Measurements from ENCODE around the gene ADTRP. TPM values are rescaled to one million over a fixed set of nuclear protein-coding genes. Genes with fewer than 3 reads are reported as not detected.

The ADTRP gene
- total RNA-seq, 1 experiment from 2014 or later, result 0.50 TPM

GRCh38 chr6:11821781-11822180 lies 43.2 kb upstream of the ADTRP start:
- TF ChIP-seq RORB (CRISPR knock-in tag; IDR thresholded peaks at IDR 0.05) (no peak), CBFB (CRISPR knock-in tag; IDR thresholded peaks at IDR 0.05; ENCODE audit: low read depth) (no peak), ZNF532 (CRISPR knock-in tag; IDR thresholded peaks at IDR 0.05; ENCODE audit: borderline replicate concordance) (no peak), USF2 (CRISPR knock-in tag; IDR thresholded peaks at IDR 0.05) (no peak)
- no peak for ATAC-seq
- no peak for DNase-seq (ENCODE audit: low spot score)
- Mint-ChIP-seq H3K27ac (no peak overlapping the region), H3K4me3 (no peak overlapping the region), H3K27me3 (ENCODE audit: low read depth) (no peaks in the 10 kb centered on the region; the same call in none of the 2 replicates), H3K9me3 (peaks cover 10% of the 10 kb centered on the region), H3K4me1 (no peaks in the 10 kb centered on the region), H3K36me3 (peaks cover 4% of the 10 kb centered on the region; the same call in 1 of the 2 replicates)
- ChIA-PET CTCF (no interaction called here), POLR2A (no interaction called here)

- ChIA-PET POLR2A (no interaction called here), CTCF (no interaction called here)
- Mint-ChIP-seq H3K36me3 (peaks cover 4% of the 10 kb centered on the region; the same call in 1 of the 2 replicates), H3K27ac (no peak overlapping the region), H3K4me3 (no peak overlapping the region), H3K9me3 (peaks cover 10% of the 10 kb centered on the region), H3K4me1 (peaks cover 3% of the 10 kb centered on the region; the same call in 1 of the 2 replicates), H3K27me3 (ENCODE audit: low read depth) (no peaks in the 10 kb centered on the region; the same call in none of the 2 replicates)
- TF ChIP-seq CDX4 (CRISPR knock-in tag; IDR thresholded peaks at IDR 0.05; ENCODE audit: borderline replicate concordance), result no peak
- no peak for TF ChIP-seq EMX1 (CRISPR knock-in tag; IDR thresholded peaks at IDR 0.05)
- no peak for TF ChIP-seq STAT6 (CRISPR knock-in tag; conservative IDR thresholded peaks at IDR 0.05; ENCODE audit: low read depth)
- ATAC-seq, result no peak
- no peak for DNase-seq (ENCODE audit: low spot score)
Observed at GRCh38 chr6:11820821-11821220, 42.2 kb upstream of the ADTRP start.

- H3K4me3 Mint-ChIP-seq, result no peak overlapping the region
- ChIA-PET POLR2A (interaction anchor here (0.6 kb wide), 1 partner anchor 443 kb away, joined by 3 read pairs; no protein-coding TSS in a partner anchor), CTCF (no interaction called here)
- no peak for DNase-seq (ENCODE audit: low spot score)
- H3K27me3 Mint-ChIP-seq (ENCODE audit: low read depth), result no peaks in the 10 kb centered on the region; the same call in none of the 2 replicates
- H3K36me3 Mint-ChIP-seq, result peaks cover 4% of the 10 kb centered on the region; the same call in 1 of the 2 replicates
- no peak overlapping the region for H3K27ac Mint-ChIP-seq
- peaks cover 11% of the 10 kb centered on the region for H3K9me3 Mint-ChIP-seq
- peaks cover 4% of the 10 kb centered on the region; the same call in 1 of the 2 replicates for H3K4me1 Mint-ChIP-seq
- ATAC-seq, result no peak
- TF ChIP-seq HMGXB4 (CRISPR knock-in tag; IDR thresholded peaks at IDR 0.05) (no peak), ZNF138 (CRISPR knock-in tag; conservative IDR thresholded peaks at IDR 0.05) (no peak), TEAD1 (CRISPR knock-in tag; IDR thresholded peaks at IDR 0.05) (no peak), SOX15 (CRISPR knock-in tag; IDR thresholded peaks at IDR 0.05) (no peak), SMAD4 (CRISPR knock-in tag; IDR thresholded peaks at IDR 0.05) (no peak), IRF2 (CRISPR knock-in tag; IDR thresholded peaks at IDR 0.05; ENCODE audit: borderline replicate concordance, low read depth) (no peak), OVOL2 (CRISPR knock-in tag; IDR thresholded peaks at IDR 0.05; ENCODE audit: borderline replicate concordance) (no peak), ZNF232 (CRISPR knock-in tag; IDR thresholded peaks at IDR 0.05) (no peak), ERG (CRISPR knock-in tag; IDR thresholded peaks at IDR 0.05) (no peak), ZNF671 (CRISPR knock-in tag; IDR thresholded peaks at IDR 0.05) (no peak), ZNF416 (CRISPR knock-in tag; IDR thresholded peaks at IDR 0.05) (no peak), NR2C2 (CRISPR knock-in tag; IDR thresholded peaks at IDR 0.05) (no peak), RORB (CRISPR knock-in tag; IDR thresholded peaks at IDR 0.05) (no peak), E2F4 (CRISPR knock-in tag; IDR thresholded peaks at IDR 0.05; ENCODE audit: borderline replicate concordance, low read depth) (no peak)
Observed at GRCh38 chr6:11819486-11819885, 40.9 kb upstream of the ADTRP start.
